HepG2 (cell line): ENCODE results near the gene TEKT2. TPM values are rescaled to one million over a fixed set of nuclear protein-coding genes. Genes with fewer than 3 reads are reported as not detected.

ENCODE experiments used
- CEBPG ChIP-seq: IDR thresholded peaks from 2 replicates; pipeline ENCODE4 v1.6.1; 2016
- CENPX ChIP-seq: sonication (generic); formaldehyde crosslinking; IDR thresholded peaks from 2 replicates; pipeline ENCODE4 v1.9.0; 2021; ENCODE audit warnings: mild to moderate bottlenecking, missing genetic modification reagents, moderate library complexity
- EEA1 ChIP-seq: sonication (generic); formaldehyde crosslinking; IDR thresholded peaks from 2 replicates; pipeline ENCODE4 v1.5.1; 2020; ENCODE audit warnings: mild to moderate bottlenecking, missing genetic modification reagents, borderline replicate concordance
- FLYWCH1 ChIP-seq: sonication (generic); formaldehyde crosslinking; IDR thresholded peaks from 2 replicates; pipeline ENCODE4 v1.8.1; 2023; ENCODE audit warnings: mild to moderate bottlenecking, missing genetic modification reagents
- KDM5A ChIP-seq: fragments of 200-600 bp; sonication (generic); IDR thresholded peaks from 2 replicates; pipeline ENCODE4 v1.7.0; 2018; ENCODE audit warnings: antibody characterized with exemption, mild to moderate bottlenecking, low read length, borderline replicate concordance
- KLF9 ChIP-seq: IDR thresholded peaks from 2 replicates; pipeline ENCODE4 v1.6.1; 2016; ENCODE audit warnings: low read depth
- MTA1 ChIP-seq: sonication (generic); formaldehyde crosslinking; IDR thresholded peaks from 2 replicates; pipeline ENCODE4 v1.4.0; 2020; ENCODE audit warnings: missing genetic modification reagents, mild to moderate bottlenecking, borderline replicate concordance
- MYNN ChIP-seq: sonication (generic); formaldehyde crosslinking; IDR thresholded peaks from 2 replicates; pipeline ENCODE4 v1.4.0; 2020; ENCODE audit warnings: mild to moderate bottlenecking, low read depth, missing genetic modification reagents
- SOX5 ChIP-seq: IDR thresholded peaks from 2 replicates; pipeline ENCODE4 v1.6.1; 2016; ENCODE audit warnings: borderline replicate concordance
- ZNF121 ChIP-seq: sonication (generic); formaldehyde crosslinking; IDR thresholded peaks from 2 replicates; pipeline ENCODE4 v1.5.0; 2020; ENCODE audit warnings: mild to moderate bottlenecking, missing genetic modification reagents
- ZNF225 ChIP-seq: sonication (generic); formaldehyde crosslinking; IDR thresholded peaks from 2 replicates; pipeline ENCODE4 v1.4.0; 2020; ENCODE audit warnings: mild to moderate bottlenecking, missing genetic modification reagents
- ZNF335 ChIP-seq: sonication (generic); formaldehyde crosslinking; IDR thresholded peaks from 2 replicates; pipeline ENCODE4 v1.4.0; 2020; ENCODE audit warnings: missing genetic modification reagents
- ZNF629 ChIP-seq: sonication (generic); formaldehyde crosslinking; conservative IDR thresholded peaks from 2 replicates; pipeline ENCODE4 v1.5.0; 2020; ENCODE audit warnings: missing genetic modification reagents
- ZNF768 ChIP-seq: sonication (generic); formaldehyde crosslinking; IDR thresholded peaks from 2 replicates; pipeline ENCODE4 v1.4.0; 2020; ENCODE audit warnings: missing genetic modification reagents
- ZNF850 ChIP-seq: sonication (generic); formaldehyde crosslinking; conservative IDR thresholded peaks from 2 replicates; pipeline ENCODE4 v1.9.0; 2021; ENCODE audit warnings: mild to moderate bottlenecking, missing genetic modification reagents
- ZNF879 ChIP-seq: sonication (generic); formaldehyde crosslinking; IDR thresholded peaks from 2 replicates; pipeline ENCODE4 v1.8.1; 2023; ENCODE audit warnings: missing genetic modification reagents
- polyA plus RNA-seq, 8 experiments: library from polyadenylated mRNA; depleted of rRNA in 3 of 8; stranded (reverse) in 7 of 8; unstranded in 1 of 8; fragments of >200 nt; fragmentation: Illumina TruSeq in 4 of 8; extraction: Trizol in 4 of 8; gene quantifications; 2 replicates each; pipeline versions ENCODE4 v1.2.1 to v1.2.3, GENCODE V29; 2011 to 2016; ENCODE audit warnings: low read depth in 4 of 8, missing spikeins in 1 of 8, mixed read lengths in 1 of 8; ENCODE audit not compliant: insufficient read depth in 1 of 8
- total RNA-seq, 5 experiments: library from RNA; depleted of rRNA; stranded (reverse); fragments of >200 nt; fragmentation: Illumina TruSeq; extraction: Trizol; gene quantifications; 2 replicates each; pipeline ENCODE4 v1.2.3, GENCODE V29; 2016; ENCODE audit warnings: low read depth in 1 of 5
- TF ChIP-seq, protein P1 (sequence below): sonication (generic); formaldehyde crosslinking; IDR thresholded peaks from 2 replicates; pipeline ENCODE4 v1.4.0; 2020; ENCODE audit warnings: low read depth, mild to moderate bottlenecking, missing genetic modification reagents
- TF ChIP-seq, protein P2 (sequence below): sonication (generic); formaldehyde crosslinking; IDR thresholded peaks from 2 replicates; pipeline ENCODE4 v1.4.0; 2020; ENCODE audit warnings: mild to moderate bottlenecking, missing genetic modification reagents
- TF ChIP-seq, protein P3 (sequence below): IDR thresholded peaks from 2 replicates; pipeline ENCODE4 v1.4.0; 2020; ENCODE audit warnings: mild to moderate bottlenecking, missing genetic modification reagents
- TF ChIP-seq, protein P4 (sequence below): sonication (generic); formaldehyde crosslinking; conservative IDR thresholded peaks from 2 replicates; pipeline ENCODE4 v1.4.0; 2020; ENCODE audit warnings: missing genetic modification reagents

TEKT2 gene
- total and polyA plus RNA-seq, 2 of the 13 experiments (the other 11 are each of a cell fraction or from before 2014, with no cell fraction given), result 0.31 to 0.38 TPM

DNA sequence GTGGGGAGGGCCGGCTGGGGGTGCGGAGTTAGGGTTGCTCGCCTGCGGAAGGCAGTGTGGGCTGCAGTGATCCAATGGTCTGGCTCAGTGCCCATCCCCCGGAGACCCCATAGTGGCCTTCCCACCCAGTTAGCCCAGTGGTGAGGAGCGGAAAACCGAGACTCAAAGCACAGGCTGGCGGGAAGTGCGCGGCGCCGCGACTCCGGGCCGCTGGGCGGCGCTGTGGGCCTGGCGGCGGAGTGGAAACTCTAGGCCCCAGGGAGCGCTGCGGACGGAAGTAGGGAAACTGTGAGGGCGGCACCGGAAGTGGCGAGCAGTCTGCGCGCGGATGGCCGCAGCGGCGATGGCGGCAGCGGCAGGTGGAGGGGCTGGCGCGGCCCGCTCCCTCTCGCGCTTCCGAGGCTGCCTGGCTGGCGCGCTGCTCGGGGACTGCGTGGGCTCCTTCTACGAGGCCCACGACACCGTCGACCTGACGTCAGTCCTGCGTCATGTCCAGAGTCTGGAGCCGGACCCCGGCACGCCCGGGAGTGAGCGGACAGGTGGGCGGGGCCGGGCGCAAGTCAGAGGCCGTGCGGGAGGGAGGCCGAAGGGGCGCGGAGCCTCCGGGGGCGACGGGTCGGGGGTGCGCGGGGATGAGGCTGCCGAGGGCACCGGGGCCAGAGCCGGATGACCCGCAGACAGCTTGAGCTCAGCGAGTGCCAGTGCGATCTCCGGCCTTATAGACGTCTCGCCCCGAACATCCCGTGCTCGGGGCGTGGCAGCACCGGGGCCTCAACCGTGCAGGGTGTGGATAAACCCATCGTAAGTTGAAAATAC, 4.9 kb downstream of the TEKT2 start, which contains the start of gene ADPRS (continued):
- TF ChIP-seq, protein P1, sequence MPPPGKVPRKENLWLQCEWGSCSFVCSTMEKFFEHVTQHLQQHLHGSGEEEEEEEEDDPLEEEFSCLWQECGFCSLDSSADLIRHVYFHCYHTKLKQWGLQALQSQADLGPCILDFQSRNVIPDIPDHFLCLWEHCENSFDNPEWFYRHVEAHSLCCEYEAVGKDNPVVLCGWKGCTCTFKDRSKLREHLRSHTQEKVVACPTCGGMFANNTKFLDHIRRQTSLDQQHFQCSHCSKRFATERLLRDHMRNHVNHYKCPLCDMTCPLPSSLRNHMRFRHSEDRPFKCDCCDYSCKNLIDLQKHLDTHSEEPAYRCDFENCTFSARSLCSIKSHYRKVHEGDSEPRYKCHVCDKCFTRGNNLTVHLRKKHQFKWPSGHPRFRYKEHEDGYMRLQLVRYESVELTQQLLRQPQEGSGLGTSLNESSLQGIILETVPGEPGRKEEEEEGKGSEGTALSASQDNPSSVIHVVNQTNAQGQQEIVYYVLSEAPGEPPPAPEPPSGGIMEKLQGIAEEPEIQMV (CRISPR knock-in tag), result 0 out of 2 replicates have a peak, but pooled peaks have one; percentile 12
- TF ChIP-seq FLYWCH1 (CRISPR knock-in tag), result no peak
- TF ChIP-seq ZNF879 (CRISPR knock-in tag), result 0 out of 2 replicates have a peak, but pooled peaks have one; percentile 56
- peak; percentile 87; the same call in 1 of the 2 replicates for TF ChIP-seq ZNF225
- TF ChIP-seq, protein P2, sequence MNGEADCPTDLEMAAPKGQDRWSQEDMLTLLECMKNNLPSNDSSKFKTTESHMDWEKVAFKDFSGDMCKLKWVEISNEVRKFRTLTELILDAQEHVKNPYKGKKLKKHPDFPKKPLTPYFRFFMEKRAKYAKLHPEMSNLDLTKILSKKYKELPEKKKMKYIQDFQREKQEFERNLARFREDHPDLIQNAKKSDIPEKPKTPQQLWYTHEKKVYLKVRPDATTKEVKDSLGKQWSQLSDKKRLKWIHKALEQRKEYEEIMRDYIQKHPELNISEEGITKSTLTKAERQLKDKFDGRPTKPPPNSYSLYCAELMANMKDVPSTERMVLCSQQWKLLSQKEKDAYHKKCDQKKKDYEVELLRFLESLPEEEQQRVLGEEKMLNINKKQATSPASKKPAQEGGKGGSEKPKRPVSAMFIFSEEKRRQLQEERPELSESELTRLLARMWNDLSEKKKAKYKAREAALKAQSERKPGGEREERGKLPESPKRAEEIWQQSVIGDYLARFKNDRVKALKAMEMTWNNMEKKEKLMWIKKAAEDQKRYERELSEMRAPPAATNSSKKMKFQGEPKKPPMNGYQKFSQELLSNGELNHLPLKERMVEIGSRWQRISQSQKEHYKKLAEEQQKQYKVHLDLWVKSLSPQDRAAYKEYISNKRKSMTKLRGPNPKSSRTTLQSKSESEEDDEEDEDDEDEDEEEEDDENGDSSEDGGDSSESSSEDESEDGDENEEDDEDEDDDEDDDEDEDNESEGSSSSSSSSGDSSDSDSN (CRISPR knock-in tag), result peak; percentile 86
- TF ChIP-seq ZNF850 (CRISPR knock-in tag), result peak; percentile 90; the same call in 1 of the 2 replicates
- TF ChIP-seq KLF9, result peak; percentile 99
- no peak for TF ChIP-seq MYNN
- no peak for TF ChIP-seq ZNF335
- TF ChIP-seq CEBPG (CRISPR knock-in tag), result no peak
- TF ChIP-seq ZNF629 (CRISPR knock-in tag), result peak; percentile 22; the same call in 1 of the 2 replicates
- peak; percentile 94 for TF ChIP-seq KDM5A
- TF ChIP-seq ZNF121 (CRISPR knock-in tag), result peak; percentile 63
- peak; percentile 74; the same call in 1 of the 2 replicates for TF ChIP-seq MTA1 (CRISPR knock-in tag)
- TF ChIP-seq, protein P3, sequence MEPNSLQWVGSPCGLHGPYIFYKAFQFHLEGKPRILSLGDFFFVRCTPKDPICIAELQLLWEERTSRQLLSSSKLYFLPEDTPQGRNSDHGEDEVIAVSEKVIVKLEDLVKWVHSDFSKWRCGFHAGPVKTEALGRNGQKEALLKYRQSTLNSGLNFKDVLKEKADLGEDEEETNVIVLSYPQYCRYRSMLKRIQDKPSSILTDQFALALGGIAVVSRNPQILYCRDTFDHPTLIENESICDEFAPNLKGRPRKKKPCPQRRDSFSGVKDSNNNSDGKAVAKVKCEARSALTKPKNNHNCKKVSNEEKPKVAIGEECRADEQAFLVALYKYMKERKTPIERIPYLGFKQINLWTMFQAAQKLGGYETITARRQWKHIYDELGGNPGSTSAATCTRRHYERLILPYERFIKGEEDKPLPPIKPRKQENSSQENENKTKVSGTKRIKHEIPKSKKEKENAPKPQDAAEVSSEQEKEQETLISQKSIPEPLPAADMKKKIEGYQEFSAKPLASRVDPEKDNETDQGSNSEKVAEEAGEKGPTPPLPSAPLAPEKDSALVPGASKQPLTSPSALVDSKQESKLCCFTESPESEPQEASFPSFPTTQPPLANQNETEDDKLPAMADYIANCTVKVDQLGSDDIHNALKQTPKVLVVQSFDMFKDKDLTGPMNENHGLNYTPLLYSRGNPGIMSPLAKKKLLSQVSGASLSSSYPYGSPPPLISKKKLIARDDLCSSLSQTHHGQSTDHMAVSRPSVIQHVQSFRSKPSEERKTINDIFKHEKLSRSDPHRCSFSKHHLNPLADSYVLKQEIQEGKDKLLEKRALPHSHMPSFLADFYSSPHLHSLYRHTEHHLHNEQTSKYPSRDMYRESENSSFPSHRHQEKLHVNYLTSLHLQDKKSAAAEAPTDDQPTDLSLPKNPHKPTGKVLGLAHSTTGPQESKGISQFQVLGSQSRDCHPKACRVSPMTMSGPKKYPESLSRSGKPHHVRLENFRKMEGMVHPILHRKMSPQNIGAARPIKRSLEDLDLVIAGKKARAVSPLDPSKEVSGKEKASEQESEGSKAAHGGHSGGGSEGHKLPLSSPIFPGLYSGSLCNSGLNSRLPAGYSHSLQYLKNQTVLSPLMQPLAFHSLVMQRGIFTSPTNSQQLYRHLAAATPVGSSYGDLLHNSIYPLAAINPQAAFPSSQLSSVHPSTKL (CRISPR knock-in tag), result peak; percentile 73
- TF ChIP-seq, protein P4, sequence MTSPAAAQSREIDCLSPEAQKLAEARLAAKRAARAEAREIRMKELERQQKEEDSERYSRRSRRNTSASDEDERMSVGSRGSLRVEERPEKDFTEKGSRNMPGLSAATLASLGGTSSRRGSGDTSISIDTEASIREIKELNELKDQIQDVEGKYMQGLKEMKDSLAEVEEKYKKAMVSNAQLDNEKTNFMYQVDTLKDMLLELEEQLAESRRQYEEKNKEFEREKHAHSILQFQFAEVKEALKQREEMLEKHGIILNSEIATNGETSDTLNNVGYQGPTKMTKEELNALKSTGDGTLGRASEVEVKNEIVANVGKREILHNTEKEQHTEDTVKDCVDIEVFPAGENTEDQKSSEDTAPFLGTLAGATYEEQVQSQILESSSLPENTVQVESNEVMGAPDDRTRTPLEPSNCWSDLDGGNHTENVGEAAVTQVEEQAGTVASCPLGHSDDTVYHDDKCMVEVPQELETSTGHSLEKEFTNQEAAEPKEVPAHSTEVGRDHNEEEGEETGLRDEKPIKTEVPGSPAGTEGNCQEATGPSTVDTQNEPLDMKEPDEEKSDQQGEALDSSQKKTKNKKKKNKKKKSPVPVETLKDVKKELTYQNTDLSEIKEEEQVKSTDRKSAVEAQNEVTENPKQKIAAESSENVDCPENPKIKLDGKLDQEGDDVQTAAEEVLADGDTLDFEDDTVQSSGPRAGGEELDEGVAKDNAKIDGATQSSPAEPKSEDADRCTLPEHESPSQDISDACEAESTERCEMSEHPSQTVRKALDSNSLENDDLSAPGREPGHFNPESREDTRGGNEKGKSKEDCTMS (CRISPR knock-in tag), result no peak
- peak; percentile 58 for TF ChIP-seq SOX5
- no peak for TF ChIP-seq CENPX
- peak; percentile 92; the same call in 1 of the 2 replicates for TF ChIP-seq EEA1
- peak; percentile 74; the same call in 1 of the 2 replicates for TF ChIP-seq ZNF768 (CRISPR knock-in tag)
